Activated CD4-positive, alpha-beta T cell treated with anti-CD3 and anti-CD28 coated beads, Interleukin-2, amount 50 U/mL, for 4 hours (primary cell): ENCODE results near the gene TPM1.

Source experiments
- DNase-seq, 2 experiments: peaks; one replicate each; pipeline ENCODE4 v3.0.0-alpha.2; 2020

The TPM1 gene

GRCh38 chr15:63057468-63058345 is 15.2 kb downstream of the TPM1 start:
- DNase-seq = no peak

- no peak for DNase-seq
Observed at GRCh38 chr15:63059075-63059474, 16.5 kb downstream of the TPM1 start.

- no peak for DNase-seq
Observed at GRCh38 chr15:63059573-63060216, 17.1 kb downstream of the TPM1 start.

- DNase-seq = no peak
Observed at GRCh38 chr15:63060699-63061098, 18.2 kb downstream of the TPM1 start.

- no peak for DNase-seq
Observed at GRCh38 chr15:63061975-63062374, 19.4 kb downstream of the TPM1 start.

- DNase-seq = no peak
Observed at GRCh38 chr15:63063164-63063756, 20.7 kb downstream of the TPM1 start.

GRCh38 chr15:63063877-63064409 is 21.4 kb downstream of the TPM1 start:
- no peak for DNase-seq

GRCh38 chr15:63065262-63066221 is 23.0 kb downstream of the TPM1 start:
- no peak for DNase-seq

GRCh38 chr15:63066272-63066671 is 23.7 kb downstream of the TPM1 start:
- DNase-seq = no peak

GRCh38 chr15:63067306-63067705 is 24.8 kb downstream of the TPM1 start:
- no peak for DNase-seq

- DNase-seq = no peak
Observed at GRCh38 chr15:63067976-63068743, 25.6 kb downstream of the TPM1 start.

GRCh38 chr15:63069616-63070090 is 27.1 kb downstream of the TPM1 start:
- no peak for DNase-seq

- DNase-seq = no peak
Observed at GRCh38 chr15:63070681-63071129, 28.2 kb downstream of the TPM1 start.

GRCh38 chr15:63071288-63071909 is 28.9 kb downstream of the TPM1 start:
- no peak for DNase-seq

GRCh38 chr15:63072023-63072650 is 29.6 kb downstream of the TPM1 start:
- DNase-seq = no peak

GRCh38 chr15:63072809-63073277 is 30.3 kb downstream of the TPM1 start:
- no peak for DNase-seq

GRCh38 chr15:63073497-63074172 is 31.1 kb downstream of the TPM1 start:
- no peak for DNase-seq

GRCh38 chr15:63075015-63075983 is 32.8 kb downstream of the TPM1 start:
- DNase-seq = no peak
